Natural killer cell (primary cell): ENCODE measurements around the gene EXOC3L1. TPM values are rescaled to one million over a fixed set of nuclear protein-coding genes. Genes with fewer than 3 reads are reported as not detected.

ENCODE experiments used
- ATAC-seq, 3 donors: fragments of 150-1000 bp in 2 of 3; fragments of 200-7000 bp in 1 of 3; cut with Tn5 transposase; 1 replicate in 1 of 3; 2 replicates in 2 of 3; pipeline ENCODE4 v1.10.0; 2021; ENCODE audit warnings: mild to moderate bottlenecking in 2 of 3, moderate library complexity in 2 of 3
- DNase-seq, 2 donors: peaks; one replicate each; pipeline versions ENCODE4 v3.0.0 to v3.0.0-alpha.2; 2013 to 2021; ENCODE audit warnings: mixed read lengths in 1 of 2
- H3K27ac ChIP-seq: one replicate; pipeline ENCODE4 v1.5.1; 2013; ENCODE audit warnings: mild to moderate bottlenecking, low read length
- H3K27me3 ChIP-seq: one replicate; pipeline ENCODE4 v1.6.1; 2013; ENCODE audit warnings: low read length; ENCODE audit not compliant: control insufficient read depth, insufficient read depth
- H3K36me3 ChIP-seq: one replicate; pipeline ENCODE4 v1.6.1; 2013; ENCODE audit warnings: low read length; ENCODE audit not compliant: control insufficient read depth, insufficient read depth
- H3K4me1 ChIP-seq: one replicate; pipeline ENCODE4 v1.6.1; 2013; ENCODE audit warnings: low read length; ENCODE audit not compliant: control insufficient read depth, insufficient read depth
- H3K4me3 ChIP-seq: one replicate; pipeline ENCODE4 v1.5.1; 2013; ENCODE audit warnings: low read length
- H3K9me3 ChIP-seq: one replicate; pipeline ENCODE4 v1.6.1; 2013; ENCODE audit warnings: low read length; ENCODE audit not compliant: control insufficient read depth, insufficient read depth
- H3K27ac Mint-ChIP-seq, 2 donors: one replicate each; pipeline ENCODE4 v1.8.0; 2022; ENCODE audit warnings: mild to moderate bottlenecking in 2 of 2, mixed read lengths in 2 of 2, moderate library complexity in 1 of 2
- H3K27me3 Mint-ChIP-seq, 2 donors: one replicate each; pipeline ENCODE4 v1.8.0; 2022; ENCODE audit warnings: low read depth in 2 of 2, mixed read lengths in 2 of 2
- H3K36me3 Mint-ChIP-seq: one replicate; pipeline ENCODE4 v1.8.0; 2022; ENCODE audit warnings: mixed read lengths
- H3K4me1 Mint-ChIP-seq, 2 donors: one replicate each; pipeline ENCODE4 v1.8.0; 2022; ENCODE audit warnings: mixed read lengths in 2 of 2
- H3K4me3 Mint-ChIP-seq: one replicate; pipeline ENCODE4 v1.8.0; 2022; ENCODE audit warnings: mild to moderate bottlenecking, moderate library complexity, mixed read lengths
- H3K9me3 Mint-ChIP-seq, 2 donors: one replicate each; pipeline ENCODE4 v1.8.0; 2022; ENCODE audit warnings: mixed read lengths in 2 of 2
- WGBS: methylation state at CpG from one replicate; pipeline ENCODE4 v1.1.7; 2013; ENCODE audit warnings: missing lambda C conversion rate; ENCODE audit not compliant: insufficient coverage; 5-methylcytosine and 5-hydroxymethylcytosine counted together
- intact Hi-C: fragments of 100-400 bp; cut with micrococcal nuclease; formaldehyde crosslinking; loops from one replicate; pipeline ENCODE4 v1.14.2; 2022
- total RNA-seq, 4 donors: library from RNA; stranded (reverse); fragments of 120-200 nt in 1 of 4; gene quantifications; one replicate each; pipeline versions ENCODE4 v1.2.3 to v1.2.4, GENCODE V29; 2013 to 2022
- TF ChIP-seq, protein P1 (sequence below): fragments of 200-600 bp; IDR thresholded peaks from one replicate; pipeline ENCODE4 v1.8.0; 2022; ENCODE audit warnings: antibody characterized with exemption

Gene EXOC3L1
- total RNA-seq, 3 donors from 2014 or later (not counting 1 experiment from before 2014, with no cell fraction given) = not detected

- H3K4me3 Mint-ChIP-seq = peak overlapping the region; percentile 92
Observed at GRCh38 chr16:67190448-67191399, 788 bp upstream of the EXOC3L1 start.

DNA sequence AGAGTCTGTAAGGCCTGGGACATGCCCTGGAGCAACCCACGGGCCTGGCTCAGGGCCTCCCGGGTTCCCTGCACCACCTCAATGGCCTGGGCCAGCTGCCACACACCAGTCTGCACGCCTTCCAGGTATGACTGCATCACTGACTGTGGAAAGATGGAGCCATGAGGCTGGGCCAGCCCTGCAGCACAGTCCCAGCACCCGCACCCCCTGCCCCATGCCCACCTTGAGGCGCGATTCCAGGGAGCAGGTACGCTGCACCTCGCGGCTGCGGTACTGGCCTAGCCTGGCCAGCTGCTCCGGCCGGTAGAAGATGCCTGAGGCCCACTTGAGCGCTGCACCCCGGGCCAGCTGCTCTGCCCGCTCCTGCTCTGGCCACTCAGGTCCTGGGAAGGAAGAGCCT lies 1.1 kb downstream of the EXOC3L1 start:
- H3K4me3 Mint-ChIP-seq = no peak overlapping the region
- no peak overlapping the region for H3K27ac Mint-ChIP-seq
- H3K9me3 ChIP-seq = no peaks in the 10 kb centered on the region
- H3K27me3 Mint-ChIP-seq = peaks cover 0 to 5% of the 10 kb centered on the region in 2 donors
- H3K4me1 Mint-ChIP-seq = peaks cover 21 to 37% of the 10 kb centered on the region in 2 donors
- ATAC-seq = no peak
- no peaks in the 10 kb centered on the region for H3K36me3 ChIP-seq
- H3K36me3 Mint-ChIP-seq = no peaks in the 10 kb centered on the region
- DNase-seq = no peak
- H3K4me1 ChIP-seq = peaks cover 36% of the 10 kb centered on the region
- no peaks in the 10 kb centered on the region for H3K9me3 Mint-ChIP-seq
- no peak overlapping the region for H3K27ac ChIP-seq
- TF ChIP-seq, protein P1, sequence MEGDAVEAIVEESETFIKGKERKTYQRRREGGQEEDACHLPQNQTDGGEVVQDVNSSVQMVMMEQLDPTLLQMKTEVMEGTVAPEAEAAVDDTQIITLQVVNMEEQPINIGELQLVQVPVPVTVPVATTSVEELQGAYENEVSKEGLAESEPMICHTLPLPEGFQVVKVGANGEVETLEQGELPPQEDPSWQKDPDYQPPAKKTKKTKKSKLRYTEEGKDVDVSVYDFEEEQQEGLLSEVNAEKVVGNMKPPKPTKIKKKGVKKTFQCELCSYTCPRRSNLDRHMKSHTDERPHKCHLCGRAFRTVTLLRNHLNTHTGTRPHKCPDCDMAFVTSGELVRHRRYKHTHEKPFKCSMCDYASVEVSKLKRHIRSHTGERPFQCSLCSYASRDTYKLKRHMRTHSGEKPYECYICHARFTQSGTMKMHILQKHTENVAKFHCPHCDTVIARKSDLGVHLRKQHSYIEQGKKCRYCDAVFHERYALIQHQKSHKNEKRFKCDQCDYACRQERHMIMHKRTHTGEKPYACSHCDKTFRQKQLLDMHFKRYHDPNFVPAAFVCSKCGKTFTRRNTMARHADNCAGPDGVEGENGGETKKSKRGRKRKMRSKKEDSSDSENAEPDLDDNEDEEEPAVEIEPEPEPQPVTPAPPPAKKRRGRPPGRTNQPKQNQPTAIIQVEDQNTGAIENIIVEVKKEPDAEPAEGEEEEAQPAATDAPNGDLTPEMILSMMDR = no peak
- intact Hi-C loops = no loop called here
- H3K27me3 ChIP-seq = peaks cover 2% of the 10 kb centered on the region
- no peak overlapping the region for H3K4me3 ChIP-seq
- WGBS = 93% methylated on average over 15 of the region's 15 CpGs

More at GRCh38 chr16:67190448-67191399, 788 bp upstream of the EXOC3L1 start:
- no peak for DNase-seq
- no peaks in the 10 kb centered on the region for H3K9me3 ChIP-seq
- peaks cover 2% of the 10 kb centered on the region for H3K27me3 ChIP-seq
- Mint-ChIP-seq H3K4me1 (peaks cover 20 to 39% of the 10 kb centered on the region in 2 donors), H3K9me3 (no peaks in the 10 kb centered on the region), H3K36me3 (peaks cover under 1% of the 10 kb centered on the region), H3K27ac (peak overlapping the region; percentile 75 to 86), H3K27me3 (no peaks in the 10 kb centered on the region)
- TF ChIP-seq, protein P1 = no peak
- H3K36me3 ChIP-seq = peaks cover 16% of the 10 kb centered on the region
- 92% methylated on average over 11 of the region's 13 CpGs for WGBS
- H3K4me1 ChIP-seq = peaks cover 26% of the 10 kb centered on the region
- H3K27ac ChIP-seq = no peak overlapping the region
- no peak overlapping the region for H3K4me3 ChIP-seq
- intact Hi-C loops = no loop called here
- ATAC-seq = no peak

- 84% methylated on average over 4 of the region's 4 CpGs for WGBS
- no peak overlapping the region for H3K4me3 ChIP-seq
- no peak overlapping the region for H3K4me3 Mint-ChIP-seq
Observed at GRCh38 chr16:67188323-67188722, 1.6 kb downstream of the EXOC3L1 start.

More at GRCh38 chr16:67188323-67188722, 1.6 kb downstream of the EXOC3L1 start:
- no peak overlapping the region for H3K27ac Mint-ChIP-seq
- DNase-seq (no peak), ATAC-seq (no peak)
- intact Hi-C loops = no loop called here
- Histone ChIP-seq H3K4me1 (peaks cover 34% of the 10 kb centered on the region), H3K27me3 (peaks cover 2% of the 10 kb centered on the region), H3K36me3 (no peaks in the 10 kb centered on the region), H3K27ac (no peak overlapping the region), H3K9me3 (no peaks in the 10 kb centered on the region)
- H3K36me3 Mint-ChIP-seq = no peaks in the 10 kb centered on the region
- TF ChIP-seq, protein P1 = no peak
- H3K27me3 Mint-ChIP-seq = peaks cover 0 to 5% of the 10 kb centered on the region in 2 donors
- H3K4me1 Mint-ChIP-seq = peaks cover 17 to 32% of the 10 kb centered on the region in 2 donors
- H3K9me3 Mint-ChIP-seq = no peaks in the 10 kb centered on the region
